Cerebellar cortex (tissue), 1 donor: Measurements from ENCODE around the gene FRY.

Experiments
- DNase-seq: peaks from one replicate; pipeline ENCODE4 v3.0.0-alpha.2; 2015; ENCODE audit warnings: low spot score

FRY gene

DNA sequence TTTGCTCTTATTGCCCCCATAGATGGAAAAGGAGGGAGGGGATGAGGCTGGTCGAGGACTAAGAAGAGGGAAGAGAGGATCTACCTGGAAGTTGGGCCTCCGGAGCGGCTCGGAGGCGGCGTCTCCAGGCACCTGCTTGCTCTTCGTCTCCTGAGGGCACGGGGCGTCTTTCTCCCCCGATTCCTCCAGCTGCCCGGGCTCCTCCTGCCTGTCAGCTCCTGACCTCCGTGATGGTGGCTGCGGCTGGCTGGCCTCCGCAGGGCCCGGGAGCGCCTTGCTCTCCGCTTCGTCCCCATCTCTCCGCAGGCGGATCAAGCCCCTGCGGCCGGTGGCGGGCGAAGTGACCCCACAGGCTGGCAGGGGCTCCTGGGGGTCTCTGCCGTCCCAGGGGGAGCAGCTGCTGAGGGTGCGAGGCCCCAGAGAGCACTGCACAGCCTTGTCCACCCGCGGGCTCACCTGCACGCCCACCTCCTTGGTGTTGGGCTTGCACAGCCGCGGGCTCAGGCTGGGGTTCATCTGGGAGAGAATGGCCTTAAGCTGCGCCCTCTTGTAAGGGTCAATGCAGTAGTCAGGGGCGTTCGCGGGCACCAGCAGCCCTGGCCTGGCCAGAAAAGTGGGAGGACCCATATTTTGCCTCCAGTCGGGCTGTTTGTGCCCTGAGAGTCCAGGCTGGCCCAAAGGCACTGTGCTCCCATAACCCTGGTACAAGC lies 279.8 kb downstream of the FRY start:
- no peak for DNase-seq

DNA sequence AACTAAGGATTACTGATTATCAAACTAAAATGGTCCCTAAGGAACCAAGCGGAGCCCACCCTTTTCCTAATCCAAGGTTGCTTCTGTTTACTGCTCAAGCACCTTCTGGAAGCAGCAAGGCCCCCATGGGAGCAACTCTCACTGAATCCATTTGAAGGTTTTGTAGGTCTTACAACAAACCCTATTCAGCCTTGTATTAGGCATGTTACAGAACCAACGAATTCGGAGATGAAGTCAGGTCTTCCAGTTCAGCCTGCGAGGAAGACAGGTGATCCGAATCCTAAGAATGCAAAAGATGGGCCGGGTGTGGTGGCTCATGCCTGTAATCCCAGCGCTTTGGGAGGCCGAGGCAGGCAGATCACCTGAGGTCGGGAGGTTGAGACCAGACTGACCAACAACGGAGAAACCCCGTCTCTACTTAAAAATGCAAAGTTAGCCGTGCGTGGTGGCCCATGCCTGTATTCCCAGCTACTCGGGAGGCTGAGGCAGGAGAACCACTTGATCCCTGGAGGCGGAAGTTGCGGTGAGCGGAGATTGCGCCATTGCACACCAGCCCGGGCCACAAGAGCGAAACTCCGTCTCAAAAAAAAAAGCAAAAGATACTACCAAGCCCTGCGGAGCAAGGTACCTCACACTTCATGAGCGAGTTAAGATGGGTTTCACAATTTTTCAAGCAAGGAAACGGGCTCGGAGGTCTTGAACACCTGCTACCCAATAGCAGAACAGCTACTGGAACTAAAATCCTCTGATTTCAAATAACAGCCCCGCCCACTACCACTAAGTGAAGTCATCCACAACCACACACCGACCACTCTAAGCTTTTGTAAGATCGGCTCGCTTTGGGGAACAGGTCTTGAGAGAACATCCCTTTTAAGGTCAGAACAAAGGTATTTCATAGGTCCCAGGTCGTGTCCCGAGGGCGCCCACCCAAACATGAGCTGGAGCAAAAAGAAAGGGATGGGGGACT lies 283.0 kb downstream of the FRY start:
- peak; percentile 41 for DNase-seq

DNA sequence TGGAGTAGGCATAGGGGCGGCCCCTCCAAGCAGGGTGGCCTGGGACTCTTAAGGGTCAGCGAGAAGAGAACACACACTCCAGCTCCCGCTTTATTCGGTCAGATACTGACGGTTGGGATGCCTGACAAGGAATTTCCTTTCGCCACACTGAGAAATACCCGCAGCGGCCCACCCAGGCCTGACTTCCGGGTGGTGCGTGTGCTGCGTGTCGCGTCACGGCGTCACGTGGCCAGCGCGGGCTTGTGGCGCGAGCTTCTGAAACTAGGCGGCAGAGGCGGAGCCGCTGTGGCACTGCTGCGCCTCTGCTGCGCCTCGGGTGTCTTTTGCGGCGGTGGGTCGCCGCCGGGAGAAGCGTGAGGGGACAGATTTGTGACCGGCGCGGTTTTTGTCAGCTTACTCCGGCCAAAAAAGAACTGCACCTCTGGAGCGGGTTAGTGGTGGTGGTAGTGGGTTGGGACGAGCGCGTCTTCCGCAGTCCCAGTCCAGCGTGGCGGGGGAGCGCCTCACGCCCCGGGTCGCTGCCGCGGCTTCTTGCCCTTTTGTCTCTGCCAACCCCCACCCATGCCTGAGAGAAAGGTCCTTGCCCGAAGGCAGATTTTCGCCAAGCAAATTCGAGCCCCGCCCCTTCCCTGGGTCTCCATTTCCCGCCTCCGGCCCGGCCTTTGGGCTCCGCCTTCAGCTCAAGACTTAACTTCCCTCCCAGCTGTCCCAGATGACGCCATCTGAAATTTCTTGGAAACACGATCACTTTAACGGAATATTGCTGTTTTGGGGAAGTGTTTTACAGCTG lies 283.9 kb downstream of the FRY start, which contains the start of the genes BRCA2 and ZAR1L:
Gene BRCA2 (plus strand): TSS at position 271 of the 790 bp plus-strand sequence. CDS start 953 bp downstream, outside the sequence.
Gene ZAR1L (minus strand): TSS at position 126 of the 790 bp plus-strand sequence. CDS start 3,438 bp downstream, outside the sequence.
- DNase-seq = peak; percentile 84

DNA sequence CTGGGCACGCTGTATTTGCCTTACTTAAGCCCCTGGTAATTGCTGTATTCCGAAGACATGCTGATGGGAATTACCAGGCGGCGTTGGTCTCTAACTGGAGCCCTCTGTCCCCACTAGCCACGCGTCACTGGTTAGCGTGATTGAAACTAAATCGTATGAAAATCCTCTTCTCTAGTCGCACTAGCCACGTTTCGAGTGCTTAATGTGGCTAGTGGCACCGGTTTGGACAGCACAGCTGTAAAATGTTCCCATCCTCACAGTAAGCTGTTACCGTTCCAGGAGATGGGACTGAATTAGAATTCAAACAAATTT lies 284.4 kb downstream of the FRY start:
- DNase-seq = no peak

DNA sequence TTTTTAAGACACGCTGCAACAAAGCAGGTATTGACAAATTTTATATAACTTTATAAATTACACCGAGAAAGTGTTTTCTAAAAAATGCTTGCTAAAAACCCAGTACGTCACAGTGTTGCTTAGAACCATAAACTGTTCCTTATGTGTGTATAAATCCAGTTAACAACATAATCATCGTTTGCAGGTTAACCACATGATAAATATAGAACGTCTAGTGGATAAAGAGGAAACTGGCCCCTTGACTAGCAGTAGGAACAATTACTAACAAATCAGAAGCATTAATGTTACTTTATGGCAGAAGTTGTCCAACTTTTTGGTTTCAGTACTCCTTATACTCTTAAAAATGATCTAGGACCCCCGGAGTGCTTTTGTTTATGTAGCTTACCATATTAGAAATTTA lies 284.9 kb downstream of the FRY start:
- no peak for DNase-seq

DNA sequence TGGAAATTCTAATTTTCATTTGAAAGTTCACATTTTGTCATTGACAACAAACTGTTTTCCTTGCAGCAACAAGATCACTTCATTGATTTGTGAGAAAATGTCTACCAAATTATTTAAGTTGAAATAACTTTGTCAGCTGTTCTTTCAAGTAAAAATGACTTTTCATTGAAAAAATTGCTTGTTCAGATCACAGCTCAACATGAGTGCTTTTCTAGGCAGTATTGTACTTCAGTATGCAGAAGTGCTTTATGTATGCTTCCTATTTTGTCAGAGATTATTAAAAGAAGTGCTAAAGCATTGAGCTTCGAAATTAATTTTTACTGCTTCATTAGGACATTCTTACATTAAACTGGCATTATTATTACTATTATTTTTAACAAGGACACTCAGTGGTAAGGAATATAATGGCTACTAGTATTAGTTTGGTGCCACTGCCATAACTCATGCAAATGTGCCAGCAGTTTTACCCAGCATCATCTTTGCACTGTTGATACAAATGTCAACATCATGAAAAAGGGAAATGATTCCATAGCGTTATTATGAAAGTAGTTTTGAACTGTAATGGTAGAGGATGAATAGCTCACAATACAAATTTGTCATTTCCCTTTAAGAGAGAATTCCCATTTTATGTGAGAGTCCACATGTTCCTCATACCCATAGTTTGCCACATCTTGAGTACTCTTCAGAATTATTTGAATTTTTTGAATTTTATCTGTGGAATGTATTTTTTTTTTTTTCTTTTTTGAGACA lies 286.3 kb downstream of the FRY start:
- DNase-seq = no peak

DNA sequence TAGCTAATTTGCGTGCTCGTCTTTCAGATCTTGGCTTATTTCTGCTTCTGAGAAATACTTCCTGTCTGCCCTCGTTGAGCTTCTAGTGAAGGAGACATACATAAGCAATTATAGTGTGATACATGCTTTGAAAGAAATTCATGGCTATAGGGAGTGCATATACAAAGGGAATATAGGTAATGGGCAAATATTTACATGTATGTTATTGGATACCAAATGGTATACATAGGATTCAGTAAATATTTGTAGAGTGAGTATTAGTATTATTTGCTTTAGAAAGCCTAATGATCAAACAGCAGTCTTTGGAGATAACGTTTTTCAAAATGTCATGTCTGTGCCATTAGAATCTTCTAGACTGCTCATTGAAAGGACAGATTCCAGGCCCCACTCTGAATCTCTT lies 289.0 kb downstream of the FRY start:
- no peak for DNase-seq

DNA sequence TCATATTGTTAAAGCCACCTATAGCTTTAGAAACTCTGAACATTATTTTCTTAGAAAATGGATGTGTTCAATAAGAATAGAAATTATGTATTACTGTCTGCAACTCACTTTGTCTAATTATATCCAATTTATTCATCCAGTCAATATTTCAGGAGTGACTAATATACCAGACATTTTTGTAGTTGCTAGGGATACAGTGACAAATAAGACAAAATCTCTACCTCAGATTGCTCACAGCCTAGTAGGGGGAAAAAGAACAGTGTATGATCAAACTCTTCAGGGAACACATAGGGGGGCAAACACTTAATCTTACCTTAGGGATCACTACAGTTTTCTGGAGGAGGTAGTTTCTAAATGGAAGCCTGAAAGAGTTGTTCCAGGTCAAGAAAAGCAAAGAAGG lies 292.3 kb downstream of the FRY start:
- DNase-seq = no peak

DNA sequence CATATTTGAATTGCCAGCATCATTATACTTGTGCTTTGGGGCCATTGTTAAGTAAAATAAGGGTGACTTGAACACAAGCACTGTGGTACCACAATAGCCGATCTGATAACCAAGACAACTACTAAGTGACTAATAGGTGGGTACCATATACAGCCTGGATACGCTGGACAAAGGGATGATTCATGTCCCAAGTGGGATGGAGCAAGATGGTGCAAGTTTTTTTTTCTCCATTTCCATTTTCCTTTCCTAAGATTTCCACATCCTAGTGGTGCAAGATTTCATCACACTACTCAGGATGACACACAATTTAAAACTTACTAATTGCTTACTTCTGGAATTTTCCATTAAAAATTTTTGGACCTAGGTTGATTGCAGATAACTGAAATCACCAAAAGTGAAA lies 298.9 kb downstream of the FRY start:
- DNase-seq = no peak

DNA sequence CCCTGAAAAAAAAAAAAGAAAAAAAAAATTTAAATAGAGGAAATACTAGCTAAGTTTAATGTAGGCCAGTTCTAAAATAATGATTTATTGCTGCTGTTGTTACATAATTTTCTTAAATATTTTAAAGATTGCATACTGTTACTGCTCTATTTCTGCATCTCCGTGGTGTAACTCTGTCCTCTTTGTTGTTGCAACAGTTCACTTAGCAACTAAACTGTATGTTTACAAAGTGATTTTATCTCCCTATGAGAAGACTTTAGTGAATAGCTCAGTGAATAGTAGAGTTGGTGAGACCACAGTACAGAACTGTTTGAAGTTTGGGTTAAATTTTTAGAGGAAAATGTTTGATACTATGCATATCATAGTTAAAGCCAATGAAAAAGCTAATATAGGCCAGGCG lies 303.1 kb downstream of the FRY start:
- no peak for DNase-seq

DNA sequence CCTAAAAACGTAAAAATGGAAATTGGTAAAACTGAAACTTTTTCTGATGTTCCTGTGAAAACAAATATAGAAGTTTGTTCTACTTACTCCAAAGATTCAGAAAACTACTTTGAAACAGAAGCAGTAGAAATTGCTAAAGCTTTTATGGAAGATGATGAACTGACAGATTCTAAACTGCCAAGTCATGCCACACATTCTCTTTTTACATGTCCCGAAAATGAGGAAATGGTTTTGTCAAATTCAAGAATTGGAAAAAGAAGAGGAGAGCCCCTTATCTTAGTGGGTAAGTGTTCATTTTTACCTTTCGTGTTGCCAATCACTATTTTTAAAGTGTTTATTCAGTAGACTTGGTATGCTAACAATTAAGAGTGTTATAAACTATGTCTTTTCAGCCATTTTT lies 309.3 kb downstream of the FRY start:
- DNase-seq = no peak

DNA sequence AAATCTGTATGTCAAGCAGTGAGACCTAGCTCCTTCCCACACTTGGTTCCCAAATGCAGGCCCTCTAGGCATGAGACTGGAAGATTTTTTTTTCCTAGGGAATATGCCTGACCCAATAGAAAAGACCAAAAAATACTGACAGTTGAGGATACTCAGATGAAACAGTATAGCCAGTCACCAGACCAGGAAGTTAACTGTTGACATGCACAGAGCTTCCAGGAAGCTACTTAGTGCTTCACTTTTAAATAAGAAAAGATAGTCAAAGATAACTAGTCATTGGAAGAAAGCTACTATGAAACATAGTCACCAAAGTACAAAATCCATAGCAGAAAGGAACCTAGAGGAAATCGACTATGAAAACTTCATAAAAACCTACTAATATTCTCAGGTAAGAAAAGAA lies 316.1 kb downstream of the FRY start:
- no peak for DNase-seq
